A549 (cell line): ENCODE measurements around the gene TMEM240. TPM values are rescaled to one million over a fixed set of nuclear protein-coding genes. Genes with fewer than 3 reads are reported as not detected.

ENCODE experiments used
- ATAC-seq, 2 experiments: fragments of 200-7000 bp in 1 of 2; fragments of >200 bp in 1 of 2; cut with Nextera tagmentation in 1 of 2; cut with Tn5 transposase in 1 of 2; 3 replicates each; pipeline versions ENCODE4 v1.8.0 to v1.9.1; 2018 to 2020; ENCODE audit warnings: mild to moderate bottlenecking in 1 of 2, moderate library complexity in 1 of 2
- CTCF ChIA-PET: fragments of 300-600 bp; sonication (Branson Sonifier 250); formaldehyde crosslinking; extraction: SDS; loops from one replicate; lab custom pipeline; 2021; ENCODE audit warnings: antibody characterized with exemption, inconsistent platforms; lab: Yijun Ruan, JAX
- POLR2A ChIA-PET: fragments of 350-600 bp; formaldehyde crosslinking; extraction: SDS; loops from one replicate; lab custom pipeline; 2021; ENCODE audit warnings: antibody characterized with exemption, inconsistent platforms; lab: Yijun Ruan, JAX
- DNase-seq, 2 experiments: peaks; one replicate each; pipeline versions ENCODE4 v3.0.0 to v3.0.0-alpha.2; 2011 to 2016; ENCODE audit warnings: low read depth in 1 of 2, low spot score in 1 of 2
- FAIRE-seq: peaks from 2 replicates; lab custom pipeline; 2011; peaks lifted over from hg19 to GRCh38; lab: Jason Lieb, UNC
- H3K27ac ChIP-seq, 2 experiments: fragments of >200 bp; sonication (Bioruptor Twin); formaldehyde crosslinking; 3 replicates each; pipeline ENCODE4 v1.5.1; 2016 to 2017
- H3K4me1 ChIP-seq: fragments of >200 bp; sonication (Bioruptor Twin); formaldehyde crosslinking; 3 replicates; pipeline ENCODE4 v1.6.1; 2016
- H3K4me2 ChIP-seq: fragments of >200 bp; sonication (Bioruptor Twin); formaldehyde crosslinking; 3 replicates; pipeline ENCODE4 v1.6.1; 2016
- H3K4me3 ChIP-seq: fragments of >200 bp; sonication (Bioruptor Twin); formaldehyde crosslinking; 3 replicates; pipeline ENCODE4 v1.5.1; 2016
- H3K9me3 ChIP-seq: fragments of >200 bp; sonication (Bioruptor Twin); formaldehyde crosslinking; 3 replicates; pipeline ENCODE4 v1.6.1; 2016
- CBX2 ChIP-seq: fragments of 200-600 bp; sonication (generic); IDR thresholded peaks from 2 replicates; pipeline ENCODE4 v1.6.1; 2016; ENCODE audit warnings: low read depth, mild to moderate bottlenecking, borderline replicate concordance
- CBX8 ChIP-seq: fragments of 200-600 bp; sonication (generic); IDR thresholded peaks from 2 replicates; pipeline ENCODE4 v1.6.1; 2016
- CTCF ChIP-seq: fragments of >200 bp; sonication (Bioruptor Twin); formaldehyde crosslinking; IDR thresholded peaks from 3 replicates; pipeline ENCODE4 v1.5.1; 2016
- E2F6 ChIP-seq: IDR thresholded peaks from 2 replicates; pipeline ENCODE4 v1.6.1; 2012; ENCODE audit warnings: low read depth, borderline replicate concordance
- EHMT2 ChIP-seq: fragments of 200-600 bp; sonication (generic); IDR thresholded peaks from 2 replicates; pipeline ENCODE4 v1.6.1; 2016; ENCODE audit warnings: antibody characterized with exemption, low read depth, mild to moderate bottlenecking, moderate library complexity
- ESRRA ChIP-seq: fragments of 150-350 bp; IDR thresholded peaks from 2 replicates; pipeline ENCODE4 v1.6.1; 2014; ENCODE audit warnings: mild to moderate bottlenecking, low read length, borderline replicate concordance
- FOXS1 ChIP-seq: fragments of 250-450 bp; sonication (Bioruptor Pico); IDR thresholded peaks from 2 replicates; pipeline ENCODE4 v1.5.0; 2020; ENCODE audit warnings: mild to moderate bottlenecking, moderate library complexity
- HES2 ChIP-seq: fragments of >200 bp; sonication (Bioruptor Twin); formaldehyde crosslinking; IDR thresholded peaks from 2 replicates; pipeline ENCODE4 v1.6.1; 2016
- HEYL ChIP-seq: fragments of 250-450 bp; sonication (Bioruptor Pico); IDR thresholded peaks from 2 replicates; pipeline ENCODE4 v1.8.0; 2021; ENCODE audit warnings: mild to moderate bottlenecking, moderate library complexity
- HMGXB4 ChIP-seq: fragments of 250-450 bp; sonication (Bioruptor Pico); IDR thresholded peaks from 2 replicates; pipeline ENCODE4 v1.5.0; 2021; ENCODE audit warnings: mild to moderate bottlenecking, moderate library complexity, borderline replicate concordance
- HOXA7 ChIP-seq: fragments of 250-450 bp; sonication (Bioruptor Pico); IDR thresholded peaks from 2 replicates; pipeline ENCODE4 v1.5.0; 2020; ENCODE audit warnings: mild to moderate bottlenecking, moderate library complexity
- JUN ChIP-seq, 2 experiments: fragments of >200 bp; sonication (Bioruptor Twin); formaldehyde crosslinking; IDR thresholded peaks; 2 replicates in 1 of 2; 3 replicates in 1 of 2; pipeline ENCODE4 v1.6.1; 2016 to 2017
- KDM1A ChIP-seq: fragments of 200-600 bp; sonication (generic); IDR thresholded peaks from 2 replicates; pipeline ENCODE4 v1.6.1; 2016; ENCODE audit warnings: low read depth, mild to moderate bottlenecking
- MAZ ChIP-seq: fragments of 150-350 bp; IDR thresholded peaks from 2 replicates; pipeline ENCODE4 v1.6.1; 2014; ENCODE audit warnings: antibody characterized with exemption, low read depth, low read length, borderline replicate concordance
- NFE2L2 ChIP-seq: fragments of 150-350 bp; conservative IDR thresholded peaks from 2 replicates; pipeline ENCODE4 v1.6.1; 2014; ENCODE audit warnings: low read length
- NPAS2 ChIP-seq: fragments of 250-450 bp; sonication (Bioruptor Pico); IDR thresholded peaks from 2 replicates; pipeline ENCODE4 v1.8.0; 2022; ENCODE audit warnings: mild to moderate bottlenecking, moderate library complexity, borderline replicate concordance
- POLR2AphosphoS2 ChIP-seq: conservative IDR thresholded peaks from 2 replicates; pipeline ENCODE4 v1.6.1; 2012; ENCODE audit warnings: low read length, improper control_type of control experiment, inconsistent platforms
- REST ChIP-seq: fragments of 200-600 bp; sonication (generic); IDR thresholded peaks from 2 replicates; pipeline ENCODE4 v1.6.1; 2016; ENCODE audit warnings: antibody characterized with exemption, mild to moderate bottlenecking, moderate library complexity
- RNF2 ChIP-seq: fragments of 200-600 bp; sonication (generic); IDR thresholded peaks from 2 replicates; pipeline ENCODE4 v1.6.1; 2016; ENCODE audit warnings: low read depth, mild to moderate bottlenecking, antibody characterized with exemption, moderate library complexity, borderline replicate concordance
- ZC3H11A ChIP-seq: fragments of 450-650 bp; IDR thresholded peaks from 2 replicates; pipeline ENCODE4 v1.6.1; 2014; ENCODE audit warnings: antibody characterized with exemption, mild to moderate bottlenecking
- ZFP36 ChIP-seq: fragments of 450-650 bp; IDR thresholded peaks from 2 replicates; pipeline ENCODE4 v1.6.1; 2014; ENCODE audit warnings: borderline replicate concordance; ENCODE audit not compliant: partially characterized antibody
- WGBS: methylation state at CpG from one replicate; pipeline ENCODE4 v1.1.6; 2017; ENCODE audit errors: missing lambda C conversion rate; 5-methylcytosine and 5-hydroxymethylcytosine counted together
- polyA plus RNA-seq, 4 experiments: library from polyadenylated mRNA; depleted of rRNA in 3 of 4; stranded (reverse); fragments of >200 nt; fragmentation: RNase III in 1 of 4; extraction: RNeasy Plus Mini Kit Qiagen cat#74134 plus additional on column Dnase treatment in 1 of 4; gene quantifications; 2 replicates in 3 of 4; 3 replicates in 1 of 4; pipeline ENCODE4 v1.2.3, GENCODE V29; 2011 to 2017

The TMEM240 gene
- polyA plus RNA-seq, 2 of the 4 experiments (the other 2 are of a cell fraction): 0.14 to 1.1 TPM

GRCh38 chr1:1563688-1564087 is 23.3 kb upstream of the TMEM240 start:
- ChIA-PET CTCF (no interaction called here), POLR2A (no interaction called here)
- Histone ChIP-seq H3K9me3 (no peaks in the 10 kb centered on the region), H3K27ac (no peak overlapping the region), H3K4me3 (no peak overlapping the region), H3K4me1 (no peaks in the 10 kb centered on the region), H3K4me2 (no peak overlapping the region)
- ATAC-seq (no peak), FAIRE-seq (no peak), DNase-seq (no peak)
- WGBS: 94% methylated on average over 12 of the region's 12 CpGs
- no peak for TF ChIP-seq ZC3H11A
- TF ChIP-seq KDM1A: no peak
- TF ChIP-seq NPAS2: no peak
- TF ChIP-seq NFE2L2: no peak
- no peak for TF ChIP-seq ZFP36
- TF ChIP-seq CBX2: no peak
- no peak for TF ChIP-seq RNF2
- no peak for TF ChIP-seq HES2
- TF ChIP-seq EHMT2: no peak
- TF ChIP-seq JUN (IDR thresholded peaks at IDR 0.05): no peak
- TF ChIP-seq HMGXB4 (CRISPR knock-in tag): no peak
- TF ChIP-seq ESRRA: no peak
- TF ChIP-seq FOXS1 (CRISPR knock-in tag): no peak
- no peak for TF ChIP-seq CBX8
- no peak for TF ChIP-seq HOXA7 (CRISPR knock-in tag)
- no peak for TF ChIP-seq E2F6

GRCh38 chr1:1562556-1563195 is 22.3 kb upstream of the TMEM240 start:
- ATAC-seq: no peak
- H3K27ac ChIP-seq: no peak overlapping the region
- ChIA-PET CTCF (interaction anchor here (1.5 kb wide), 1 partner anchor 9 kb away, joined by 3 read pairs; no protein-coding TSS in a partner anchor), POLR2A (interaction anchor here (0.5 kb wide), 1 partner anchor 543 kb away, joined by 4 read pairs; the partner anchor contains the start of gene AGRN)
- no peak for DNase-seq
- no peaks in the 10 kb centered on the region for H3K9me3 ChIP-seq
- no peaks in the 10 kb centered on the region for H3K4me1 ChIP-seq
- TF ChIP-seq HOXA7 (CRISPR knock-in tag) (no peak), MAZ (no peak), REST (no peak), POLR2AphosphoS2 (no peak), EHMT2 (no peak), CTCF (no peak), HMGXB4 (CRISPR knock-in tag) (no peak), HEYL (CRISPR knock-in tag) (no peak)
- FAIRE-seq: no peak
- 94% methylated on average over 10 of the region's 21 CpGs for WGBS
- H3K4me3 ChIP-seq: no peak overlapping the region
- no peak overlapping the region for H3K4me2 ChIP-seq
